ENCODE data around the gene VAV2.

DNA sequence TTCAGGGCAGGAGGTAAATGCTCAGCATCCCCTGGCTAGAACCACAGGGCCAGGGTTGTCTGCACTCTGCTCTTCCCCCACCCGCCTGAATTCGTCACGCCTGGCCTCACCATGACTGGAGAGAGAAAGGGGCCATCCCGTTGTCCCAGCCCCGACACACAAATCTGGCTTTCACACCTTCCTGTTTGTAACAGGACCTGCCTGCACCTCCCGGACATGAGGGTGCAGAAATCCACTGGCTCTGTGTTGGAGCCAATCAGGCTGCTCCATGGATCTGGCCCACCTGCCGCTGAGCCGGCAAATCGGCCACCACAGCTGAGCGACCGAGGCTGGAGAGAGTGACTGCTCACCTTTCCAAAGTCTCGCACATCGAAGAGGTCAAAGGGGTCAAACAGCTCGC is 53.4 kb downstream of the VAV2 start:
- TF ChIP-seq, protein P1, sequence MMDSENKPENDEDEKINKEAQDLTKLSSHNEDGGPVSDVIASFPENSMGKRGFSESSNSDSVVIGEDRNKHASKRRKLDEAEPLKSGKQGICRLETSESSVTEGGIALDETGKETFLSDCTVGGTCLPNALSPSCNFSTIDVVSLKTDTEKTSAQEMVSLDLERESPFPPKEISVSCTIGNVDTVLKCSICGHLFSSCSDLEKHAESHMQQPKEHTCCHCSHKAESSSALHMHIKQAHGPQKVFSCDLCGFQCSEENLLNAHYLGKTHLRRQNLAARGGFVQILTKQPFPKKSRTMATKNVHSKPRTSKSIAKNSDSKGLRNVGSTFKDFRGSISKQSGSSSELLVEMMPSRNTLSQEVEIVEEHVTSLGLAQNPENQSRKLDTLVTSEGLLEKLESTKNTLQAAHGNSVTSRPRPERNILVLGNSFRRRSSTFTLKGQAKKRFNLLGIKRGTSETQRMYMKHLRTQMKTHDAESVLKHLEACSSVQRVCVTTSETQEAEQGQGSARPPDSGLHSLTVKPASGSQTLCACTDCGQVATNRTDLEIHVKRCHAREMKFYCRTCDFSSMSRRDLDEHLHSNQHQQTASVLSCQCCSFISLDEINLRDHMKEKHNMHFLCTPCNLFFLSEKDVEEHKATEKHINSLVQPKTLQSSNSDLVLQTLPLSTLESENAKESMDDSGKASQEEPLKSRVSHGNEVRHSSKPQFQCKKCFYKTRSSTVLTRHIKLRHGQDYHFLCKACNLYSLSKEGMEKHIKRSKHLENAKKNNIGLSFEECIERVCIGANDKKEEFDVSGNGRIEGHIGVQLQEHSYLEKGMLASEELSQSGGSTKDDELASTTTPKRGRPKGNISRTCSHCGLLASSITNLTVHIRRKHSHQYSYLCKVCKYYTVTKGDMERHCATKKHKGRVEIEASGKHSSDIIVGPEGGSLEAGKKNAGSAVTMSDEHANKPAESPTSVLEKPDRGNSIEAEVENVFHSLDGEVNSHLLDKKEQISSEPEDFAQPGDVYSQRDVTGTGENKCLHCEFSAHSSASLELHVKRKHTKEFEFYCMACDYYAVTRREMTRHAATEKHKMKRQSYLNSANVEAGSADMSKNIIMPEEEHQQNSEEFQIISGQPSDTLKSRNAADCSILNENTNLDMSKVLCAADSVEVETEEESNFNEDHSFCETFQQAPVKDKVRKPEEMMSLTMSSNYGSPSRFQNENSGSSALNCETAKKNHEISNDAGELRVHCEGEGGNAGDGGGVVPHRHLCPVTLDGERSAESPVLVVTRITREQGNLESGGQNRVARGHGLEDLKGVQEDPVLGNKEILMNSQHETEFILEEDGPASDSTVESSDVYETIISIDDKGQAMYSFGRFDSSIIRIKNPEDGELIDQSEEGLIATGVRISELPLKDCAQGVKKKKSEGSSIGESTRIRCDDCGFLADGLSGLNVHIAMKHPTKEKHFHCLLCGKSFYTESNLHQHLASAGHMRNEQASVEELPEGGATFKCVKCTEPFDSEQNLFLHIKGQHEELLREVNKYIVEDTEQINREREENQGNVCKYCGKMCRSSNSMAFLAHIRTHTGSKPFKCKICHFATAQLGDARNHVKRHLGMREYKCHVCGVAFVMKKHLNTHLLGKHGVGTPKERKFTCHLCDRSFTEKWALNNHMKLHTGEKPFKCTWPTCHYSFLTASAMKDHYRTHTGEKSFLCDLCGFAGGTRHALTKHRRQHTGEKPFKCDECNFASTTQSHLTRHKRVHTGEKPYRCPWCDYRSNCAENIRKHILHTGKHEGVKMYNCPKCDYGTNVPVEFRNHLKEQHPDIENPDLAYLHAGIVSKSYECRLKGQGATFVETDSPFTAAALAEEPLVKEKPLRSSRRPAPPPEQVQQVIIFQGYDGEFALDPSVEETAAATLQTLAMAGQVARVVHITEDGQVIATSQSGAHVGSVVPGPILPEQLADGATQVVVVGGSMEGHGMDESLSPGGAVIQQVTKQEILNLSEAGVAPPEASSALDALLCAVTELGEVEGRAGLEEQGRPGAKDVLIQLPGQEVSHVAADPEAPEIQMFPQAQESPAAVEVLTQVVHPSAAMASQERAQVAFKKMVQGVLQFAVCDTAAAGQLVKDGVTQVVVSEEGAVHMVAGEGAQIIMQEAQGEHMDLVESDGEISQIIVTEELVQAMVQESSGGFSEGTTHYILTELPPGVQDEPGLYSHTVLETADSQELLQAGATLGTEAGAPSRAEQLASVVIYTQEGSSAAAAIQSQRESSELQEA (IDR thresholded peaks at IDR 0.05; ENCODE audit: low read depth) = no peak
- TF ChIP-seq, protein P2, sequence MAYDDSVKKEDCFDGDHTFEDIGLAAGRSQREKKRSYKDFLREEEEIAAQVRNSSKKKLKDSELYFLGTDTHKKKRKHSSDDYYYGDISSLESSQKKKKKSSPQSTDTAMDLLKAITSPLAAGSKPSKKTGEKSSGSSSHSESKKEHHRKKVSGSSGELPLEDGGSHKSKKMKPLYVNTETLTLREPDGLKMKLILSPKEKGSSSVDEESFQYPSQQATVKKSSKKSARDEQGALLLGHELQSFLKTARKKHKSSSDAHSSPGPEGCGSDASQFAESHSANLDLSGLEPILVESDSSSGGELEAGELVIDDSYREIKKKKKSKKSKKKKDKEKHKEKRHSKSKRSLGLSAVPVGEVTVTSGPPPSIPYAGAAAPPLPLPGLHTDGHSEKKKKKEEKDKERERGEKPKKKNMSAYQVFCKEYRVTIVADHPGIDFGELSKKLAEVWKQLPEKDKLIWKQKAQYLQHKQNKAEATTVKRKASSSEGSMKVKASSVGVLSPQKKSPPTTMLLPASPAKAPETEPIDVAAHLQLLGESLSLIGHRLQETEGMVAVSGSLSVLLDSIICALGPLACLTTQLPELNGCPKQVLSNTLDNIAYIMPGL (CRISPR knock-in tag; IDR thresholded peaks at IDR 0.05) = no peak
- TF ChIP-seq PCBP2 (IDR thresholded peaks at IDR 0.05; ENCODE audit: low read depth, low read length, poor library complexity, severe bottlenecking) = no peak
- TF ChIP-seq POLR2AphosphoS2 (IDR thresholded peaks at IDR 0.05; ENCODE audit: low read length) = no peak
- no peak for TF ChIP-seq POLR2AphosphoS5 (IDR thresholded peaks at IDR 0.05; ENCODE audit: control insufficient read depth, insufficient read depth, low read depth, low read length)
- TF ChIP-seq, protein P3, sequence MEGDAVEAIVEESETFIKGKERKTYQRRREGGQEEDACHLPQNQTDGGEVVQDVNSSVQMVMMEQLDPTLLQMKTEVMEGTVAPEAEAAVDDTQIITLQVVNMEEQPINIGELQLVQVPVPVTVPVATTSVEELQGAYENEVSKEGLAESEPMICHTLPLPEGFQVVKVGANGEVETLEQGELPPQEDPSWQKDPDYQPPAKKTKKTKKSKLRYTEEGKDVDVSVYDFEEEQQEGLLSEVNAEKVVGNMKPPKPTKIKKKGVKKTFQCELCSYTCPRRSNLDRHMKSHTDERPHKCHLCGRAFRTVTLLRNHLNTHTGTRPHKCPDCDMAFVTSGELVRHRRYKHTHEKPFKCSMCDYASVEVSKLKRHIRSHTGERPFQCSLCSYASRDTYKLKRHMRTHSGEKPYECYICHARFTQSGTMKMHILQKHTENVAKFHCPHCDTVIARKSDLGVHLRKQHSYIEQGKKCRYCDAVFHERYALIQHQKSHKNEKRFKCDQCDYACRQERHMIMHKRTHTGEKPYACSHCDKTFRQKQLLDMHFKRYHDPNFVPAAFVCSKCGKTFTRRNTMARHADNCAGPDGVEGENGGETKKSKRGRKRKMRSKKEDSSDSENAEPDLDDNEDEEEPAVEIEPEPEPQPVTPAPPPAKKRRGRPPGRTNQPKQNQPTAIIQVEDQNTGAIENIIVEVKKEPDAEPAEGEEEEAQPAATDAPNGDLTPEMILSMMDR (IDR thresholded peaks at IDR 0.05 in 2 of 3, conservative IDR thresholded peaks at IDR 0.05 in 1 of 3; ENCODE audit: insufficient read depth in 2 of 3, low read depth in 1 of 3, low read length in 3 of 3) = no peak
- TF ChIP-seq RFX1 (IDR thresholded peaks at IDR 0.05) = no peak
- TF ChIP-seq HNRNPUL1 (IDR thresholded peaks at IDR 0.05; ENCODE audit: low read length) = no peak
- TF ChIP-seq PRMT5 (CRISPR knock-in tag; IDR thresholded peaks at IDR 0.05) = no peak
- no peak for TF ChIP-seq EWSR1 (IDR thresholded peaks at IDR 0.05; ENCODE audit: borderline replicate concordance, low read depth, partially characterized antibody)
- no peak for TF ChIP-seq EZH2 (IDR thresholded peaks at IDR 0.05; ENCODE audit: borderline replicate concordance, low read depth, low read length)
- no peak for TF ChIP-seq RNF2 (IDR thresholded peaks at IDR 0.05)
- TF ChIP-seq, protein P4, sequence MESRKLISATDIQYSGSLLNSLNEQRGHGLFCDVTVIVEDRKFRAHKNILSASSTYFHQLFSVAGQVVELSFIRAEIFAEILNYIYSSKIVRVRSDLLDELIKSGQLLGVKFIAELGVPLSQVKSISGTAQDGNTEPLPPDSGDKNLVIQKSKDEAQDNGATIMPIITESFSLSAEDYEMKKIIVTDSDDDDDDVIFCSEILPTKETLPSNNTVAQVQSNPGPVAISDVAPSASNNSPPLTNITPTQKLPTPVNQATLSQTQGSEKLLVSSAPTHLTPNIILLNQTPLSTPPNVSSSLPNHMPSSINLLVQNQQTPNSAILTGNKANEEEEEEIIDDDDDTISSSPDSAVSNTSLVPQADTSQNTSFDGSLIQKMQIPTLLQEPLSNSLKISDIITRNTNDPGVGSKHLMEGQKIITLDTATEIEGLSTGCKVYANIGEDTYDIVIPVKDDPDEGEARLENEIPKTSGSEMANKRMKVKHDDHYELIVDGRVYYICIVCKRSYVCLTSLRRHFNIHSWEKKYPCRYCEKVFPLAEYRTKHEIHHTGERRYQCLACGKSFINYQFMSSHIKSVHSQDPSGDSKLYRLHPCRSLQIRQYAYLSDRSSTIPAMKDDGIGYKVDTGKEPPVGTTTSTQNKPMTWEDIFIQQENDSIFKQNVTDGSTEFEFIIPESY (CRISPR knock-in tag; IDR thresholded peaks at IDR 0.05) = no peak
- TF ChIP-seq, protein P5, sequence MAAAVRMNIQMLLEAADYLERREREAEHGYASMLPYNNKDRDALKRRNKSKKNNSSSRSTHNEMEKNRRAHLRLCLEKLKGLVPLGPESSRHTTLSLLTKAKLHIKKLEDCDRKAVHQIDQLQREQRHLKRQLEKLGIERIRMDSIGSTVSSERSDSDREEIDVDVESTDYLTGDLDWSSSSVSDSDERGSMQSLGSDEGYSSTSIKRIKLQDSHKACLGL (CRISPR knock-in tag; IDR thresholded peaks at IDR 0.05; ENCODE audit: borderline replicate concordance, poor library complexity, severe bottlenecking) = no peak

Measured in K562 (cell line).